ENCODE results near the gene PPM1F.

The PPM1F gene

DNA sequence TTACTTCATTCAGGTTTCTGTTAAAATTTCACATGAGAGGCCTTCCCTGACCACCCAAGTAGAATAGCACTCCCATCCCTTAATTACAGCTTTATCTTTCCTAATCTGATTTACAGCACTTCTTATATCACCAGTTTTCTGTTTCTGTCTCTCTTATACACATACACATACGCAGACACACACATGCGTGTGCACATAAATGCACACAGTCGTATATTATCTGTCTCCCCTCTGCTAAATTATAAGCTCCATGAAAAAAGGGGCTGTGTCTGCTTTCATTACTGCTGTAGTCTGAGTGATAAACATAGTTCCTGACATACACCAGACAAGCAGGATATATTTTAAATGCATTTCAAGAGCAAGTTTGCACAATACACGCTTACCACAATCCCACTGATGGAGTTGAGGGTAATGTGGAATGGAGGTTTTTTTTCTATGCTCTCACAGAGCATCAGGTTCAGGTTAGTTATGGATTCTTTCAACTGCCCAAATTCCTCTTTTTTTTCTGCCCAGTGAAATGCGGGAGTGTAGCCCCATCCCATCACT lies 43.6 kb upstream of the PPM1F start:
- H3K4me2 ChIP-seq (ENCODE audit: low read depth, low read length, poor library complexity, severe bottlenecking), result no peak overlapping the region
- no peak overlapping the region for H2AFZ ChIP-seq (ENCODE audit: low read depth, low read length, severe bottlenecking)

GRCh38 chr22:21995660-21996059 lies 43.0 kb upstream of the PPM1F start:
- TF ChIP-seq, protein P1, sequence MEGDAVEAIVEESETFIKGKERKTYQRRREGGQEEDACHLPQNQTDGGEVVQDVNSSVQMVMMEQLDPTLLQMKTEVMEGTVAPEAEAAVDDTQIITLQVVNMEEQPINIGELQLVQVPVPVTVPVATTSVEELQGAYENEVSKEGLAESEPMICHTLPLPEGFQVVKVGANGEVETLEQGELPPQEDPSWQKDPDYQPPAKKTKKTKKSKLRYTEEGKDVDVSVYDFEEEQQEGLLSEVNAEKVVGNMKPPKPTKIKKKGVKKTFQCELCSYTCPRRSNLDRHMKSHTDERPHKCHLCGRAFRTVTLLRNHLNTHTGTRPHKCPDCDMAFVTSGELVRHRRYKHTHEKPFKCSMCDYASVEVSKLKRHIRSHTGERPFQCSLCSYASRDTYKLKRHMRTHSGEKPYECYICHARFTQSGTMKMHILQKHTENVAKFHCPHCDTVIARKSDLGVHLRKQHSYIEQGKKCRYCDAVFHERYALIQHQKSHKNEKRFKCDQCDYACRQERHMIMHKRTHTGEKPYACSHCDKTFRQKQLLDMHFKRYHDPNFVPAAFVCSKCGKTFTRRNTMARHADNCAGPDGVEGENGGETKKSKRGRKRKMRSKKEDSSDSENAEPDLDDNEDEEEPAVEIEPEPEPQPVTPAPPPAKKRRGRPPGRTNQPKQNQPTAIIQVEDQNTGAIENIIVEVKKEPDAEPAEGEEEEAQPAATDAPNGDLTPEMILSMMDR (IDR thresholded peaks at IDR 0.05; ENCODE audit: insufficient read depth, low read length, poor library complexity, severe bottlenecking), result no peak
- H2AFZ ChIP-seq (ENCODE audit: low read depth, low read length, severe bottlenecking), result no peak overlapping the region
- H3K36me3 ChIP-seq (ENCODE audit: low read length), result no peaks in the 10 kb centered on the region
- no peaks in the 10 kb centered on the region for H3F3A ChIP-seq (ENCODE audit: insufficient read depth)
- H3K4me3 ChIP-seq (ENCODE audit: insufficient read depth, low read length, poor library complexity, severe bottlenecking), result no peak overlapping the region
- no peaks in the 10 kb centered on the region for H4K20me1 ChIP-seq (ENCODE audit: low read depth, low read length)
- no peak overlapping the region for H3K4me2 ChIP-seq (ENCODE audit: low read depth, low read length, poor library complexity, severe bottlenecking)
- H3K27ac ChIP-seq (ENCODE audit: low read depth, low read length), result no peak overlapping the region
- no peak overlapping the region for H3K9ac ChIP-seq (ENCODE audit: low read length)
- H3K9me3 ChIP-seq (ENCODE audit: insufficient read depth, low read length), result no peaks in the 10 kb centered on the region
- H3K9me2 ChIP-seq (replicated peaks; ENCODE audit: insufficient read depth, low read length), result no peaks in the 10 kb centered on the region
- H3K27me3 ChIP-seq (ENCODE audit: low read length), result no peaks in the 10 kb centered on the region
- H3K79me2 ChIP-seq (ENCODE audit: insufficient read depth, low read length), result no peaks in the 10 kb centered on the region

More for the DNA sequence above, 43.6 kb upstream of the PPM1F start:
- Histone ChIP-seq H3K27ac (ENCODE audit: low read depth, low read length) (no peak overlapping the region), H3F3A (ENCODE audit: insufficient read depth) (no peaks in the 10 kb centered on the region), H3K9me2 (replicated peaks; ENCODE audit: insufficient read depth, low read length) (no peaks in the 10 kb centered on the region), H3K27me3 (ENCODE audit: low read length) (no peaks in the 10 kb centered on the region), H4K20me1 (ENCODE audit: low read depth, low read length) (no peaks in the 10 kb centered on the region), H3K9me3 (ENCODE audit: insufficient read depth, low read length) (no peaks in the 10 kb centered on the region), H3K36me3 (ENCODE audit: low read length) (no peaks in the 10 kb centered on the region), H3K79me2 (ENCODE audit: insufficient read depth, low read length) (no peaks in the 10 kb centered on the region), H3K4me3 (ENCODE audit: insufficient read depth, low read length, poor library complexity, severe bottlenecking) (no peak overlapping the region), H3K9ac (ENCODE audit: low read length) (no peak overlapping the region)
- TF ChIP-seq, protein P1 (IDR thresholded peaks at IDR 0.05; ENCODE audit: insufficient read depth, low read length, poor library complexity, severe bottlenecking), result no peak
- TF ChIP-seq EZH2phosphoT487 (conservative IDR thresholded peaks at IDR 0.05; ENCODE audit: low read length), result no peak

DNA sequence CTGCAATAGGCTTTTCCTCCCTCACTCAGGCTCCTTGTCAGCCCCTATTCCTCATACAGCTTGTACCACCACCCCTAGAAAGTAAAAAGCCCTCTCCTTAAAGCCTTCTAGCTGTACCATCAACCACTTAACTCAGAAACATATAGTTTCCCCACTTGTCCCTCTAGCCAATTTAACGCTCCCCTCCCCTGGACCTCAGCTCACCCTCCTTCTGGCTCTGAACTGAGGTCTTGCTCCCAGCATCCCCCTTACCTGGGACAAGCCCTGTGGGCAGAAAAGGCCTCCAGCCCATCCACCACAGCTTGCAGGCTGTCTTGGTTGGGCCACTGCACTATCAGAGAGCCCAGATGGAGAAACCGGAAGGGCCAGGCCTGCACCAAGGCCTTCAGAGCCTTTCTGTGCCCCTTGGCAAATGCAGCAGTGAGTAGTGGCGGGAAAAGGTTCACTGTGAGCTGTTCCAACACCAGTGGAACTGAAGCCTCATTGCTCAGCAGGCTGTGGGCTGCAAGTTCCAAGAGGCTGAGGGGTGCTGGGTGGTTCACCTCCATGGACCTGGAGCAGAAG lies 42.3 kb upstream of the PPM1F start:
- Histone ChIP-seq H3F3A (ENCODE audit: insufficient read depth) (no peaks in the 10 kb centered on the region), H2AFZ (ENCODE audit: low read depth, low read length, severe bottlenecking) (no peak overlapping the region), H4K20me1 (ENCODE audit: low read depth, low read length) (no peaks in the 10 kb centered on the region), H3K9ac (ENCODE audit: low read length) (no peak overlapping the region), H3K36me3 (ENCODE audit: low read length) (no peaks in the 10 kb centered on the region), H3K4me2 (ENCODE audit: low read depth, low read length, poor library complexity, severe bottlenecking) (no peak overlapping the region), H3K27me3 (ENCODE audit: low read length) (no peaks in the 10 kb centered on the region), H3K9me3 (ENCODE audit: insufficient read depth, low read length) (no peaks in the 10 kb centered on the region), H3K27ac (ENCODE audit: low read depth, low read length) (no peak overlapping the region), H3K9me2 (replicated peaks; ENCODE audit: insufficient read depth, low read length) (no peaks in the 10 kb centered on the region), H3K4me3 (ENCODE audit: insufficient read depth, low read length, poor library complexity, severe bottlenecking) (no peak overlapping the region), H3K79me2 (ENCODE audit: insufficient read depth, low read length) (no peaks in the 10 kb centered on the region)
- TF ChIP-seq EZH2phosphoT487 (conservative IDR thresholded peaks at IDR 0.05; ENCODE audit: low read length), result no peak
- TF ChIP-seq, protein P1 (IDR thresholded peaks at IDR 0.05; ENCODE audit: insufficient read depth, low read length, poor library complexity, severe bottlenecking), result no peak

Measured in SU-DHL-6 (cell line).